Neuronal stem cell (in vitro differentiated cells): ENCODE data around the gene ETV6.

Source experiments
- DNase-seq: peaks from one replicate; pipeline ENCODE4 v3.0.0-alpha.2; 2013; ENCODE audit warnings: low spot score
- H2AFZ ChIP-seq: one replicate; pipeline ENCODE4 v1.6.1; 2013; ENCODE audit warnings: mild to moderate bottlenecking, low read length, inconsistent platforms
- H2AK5ac ChIP-seq: 2 replicates; pipeline ENCODE4 v1.6.1; 2013; ENCODE audit warnings: low read depth, mild to moderate bottlenecking, inconsistent platforms, low read length, moderate library complexity, mixed read lengths
- H2BK120ac ChIP-seq: 2 replicates; pipeline ENCODE4 v1.6.1; 2013; ENCODE audit warnings: low read depth, mild to moderate bottlenecking, inconsistent platforms, low read length, moderate library complexity, mixed read lengths
- H2BK12ac ChIP-seq: one replicate; pipeline ENCODE4 v1.6.1; 2013; ENCODE audit warnings: low read length, inconsistent platforms
- H2BK15ac ChIP-seq: 2 replicates; pipeline ENCODE4 v1.6.1; 2013; ENCODE audit warnings: mild to moderate bottlenecking, low read length, inconsistent platforms, mixed read lengths
- H2BK5ac ChIP-seq: one replicate; pipeline ENCODE4 v1.6.1; 2013; ENCODE audit warnings: inconsistent platforms, mild to moderate bottlenecking, low read length, moderate library complexity
- H3K14ac ChIP-seq: one replicate; pipeline ENCODE4 v1.6.1; 2013; ENCODE audit warnings: low read length, inconsistent platforms
- H3K18ac ChIP-seq: 2 replicates; pipeline ENCODE4 v1.6.1; 2013; ENCODE audit warnings: low read length, inconsistent platforms
- H3K23ac ChIP-seq: 2 replicates; pipeline ENCODE4 v1.6.1; 2013; ENCODE audit warnings: low read depth, mild to moderate bottlenecking, mixed read lengths, low read length, inconsistent platforms; ENCODE audit not compliant: poor library complexity
- H3K27ac ChIP-seq: replicated peaks from 3 replicates; pipeline ENCODE4 v1.5.1; 2013; ENCODE audit warnings: low read length, inconsistent platforms
- H3K27me3 ChIP-seq, 3 experiments: 2 replicates each; pipeline ENCODE4 v1.6.1; 2013; ENCODE audit warnings: low read length in 3 of 3, mild to moderate bottlenecking in 2 of 3, inconsistent platforms in 1 of 3, low read depth in 1 of 3, mixed read lengths in 1 of 3, moderate library complexity in 1 of 3; ENCODE audit not compliant: control insufficient read depth in 3 of 3, insufficient read depth in 3 of 3
- H3K36me3 ChIP-seq, 2 donors: replicated peaks in 1 of 2; 2 replicates each; pipeline ENCODE4 v1.6.1; 2013; ENCODE audit warnings: low read length in 2 of 2; ENCODE audit not compliant: control insufficient read depth in 2 of 2, insufficient read depth in 2 of 2
- H3K4ac ChIP-seq: 2 replicates; pipeline ENCODE4 v1.6.1; 2013; ENCODE audit warnings: inconsistent platforms, mild to moderate bottlenecking, low read length, moderate library complexity
- H3K4me1 ChIP-seq, 2 donors: 1 replicate in 1 of 2; 2 replicates in 1 of 2; pipeline ENCODE4 v1.6.1; 2013; ENCODE audit warnings: low read length in 2 of 2, low read depth in 1 of 2; ENCODE audit not compliant: control insufficient read depth in 2 of 2, insufficient read depth in 1 of 2
- H3K4me2 ChIP-seq: one replicate; pipeline ENCODE4 v1.6.1; 2013; ENCODE audit warnings: mild to moderate bottlenecking, low read length, inconsistent platforms; ENCODE audit not compliant: insufficient read depth, poor library complexity, severe bottlenecking
- H3K4me3 ChIP-seq, 2 donors: 2 replicates each; pipeline ENCODE4 v1.5.1; 2013; ENCODE audit warnings: low read length in 2 of 2, mild to moderate bottlenecking in 2 of 2, inconsistent platforms in 1 of 2, moderate library complexity in 1 of 2
- H3K79me1 ChIP-seq: one replicate; pipeline ENCODE4 v1.6.1; 2013; ENCODE audit warnings: low read depth, mild to moderate bottlenecking, inconsistent platforms, low read length, moderate library complexity
- H3K9ac ChIP-seq: one replicate; pipeline ENCODE4 v1.6.1; 2013; ENCODE audit warnings: mild to moderate bottlenecking, low read depth, low read length, inconsistent platforms; ENCODE audit not compliant: poor library complexity
- H3K9me3 ChIP-seq, 2 donors: replicated peaks in 1 of 2; 2 replicates each; pipeline versions ENCODE3 to v1.6.1; 2013; ENCODE audit warnings: low read length in 2 of 2, mild to moderate bottlenecking in 2 of 2, inconsistent platforms in 1 of 2, low read depth in 1 of 2, mixed read lengths in 1 of 2, moderate library complexity in 1 of 2; ENCODE audit not compliant: control insufficient read depth in 2 of 2, insufficient read depth in 1 of 2
- H4K8ac ChIP-seq: one replicate; pipeline ENCODE4 v1.6.1; 2013; ENCODE audit warnings: low read depth, mild to moderate bottlenecking, inconsistent platforms, low read length, moderate library complexity
- H4K91ac ChIP-seq: one replicate; pipeline ENCODE4 v1.6.1; 2013; ENCODE audit warnings: low read length, low read depth, mild to moderate bottlenecking, inconsistent platforms; ENCODE audit not compliant: poor library complexity
- WGBS, 2 donors: extraction: QIAGEN DNeasy Blood & Tissue Kit; methylation state at CpG; one replicate each; pipeline ENCODE4 v1.1.7; 2013; ENCODE audit warnings: missing lambda C conversion rate in 2 of 2, mixed read lengths in 1 of 2; ENCODE audit not compliant: insufficient read length in 2 of 2, insufficient replicate concordance in 1 of 2; ENCODE audit errors: extremely low coverage in 2 of 2; 5-methylcytosine and 5-hydroxymethylcytosine counted together

The ETV6 gene

GRCh38 chr12:11763760-11764520, 114.5 kb downstream of the ETV6 start:
- Histone ChIP-seq H3K9ac (no peak overlapping the region), H3K4me3 (no peak overlapping the region), H4K91ac (no peak overlapping the region), H3K36me3 (peaks cover 0 to 6% of the 10 kb centered on the region in 2 donors), H3K23ac (no peak overlapping the region), H2BK120ac (no peak overlapping the region), H3K27ac (no peak overlapping the region), H2AK5ac (no peak overlapping the region), H3K18ac (no peak overlapping the region), H3K27me3 (no peaks in the 10 kb centered on the region), H3K14ac (no peak overlapping the region), H3K4me1 (peaks cover 10 to 13% of the 10 kb centered on the region in 2 donors), H2BK5ac (no peak overlapping the region), H3K4me2 (no peak overlapping the region), H2AFZ (no peak overlapping the region), H2BK15ac (no peak overlapping the region), H3K4ac (no peak overlapping the region), H3K79me1 (no peaks in the 10 kb centered on the region), H4K8ac (no peak overlapping the region), H2BK12ac (no peak overlapping the region), H3K9me3 (no peaks in the 10 kb centered on the region)
- WGBS, 2 donors, result no CpG with 5 or more reads among the region's 7 CpGs
- no peak for DNase-seq

DNA sequence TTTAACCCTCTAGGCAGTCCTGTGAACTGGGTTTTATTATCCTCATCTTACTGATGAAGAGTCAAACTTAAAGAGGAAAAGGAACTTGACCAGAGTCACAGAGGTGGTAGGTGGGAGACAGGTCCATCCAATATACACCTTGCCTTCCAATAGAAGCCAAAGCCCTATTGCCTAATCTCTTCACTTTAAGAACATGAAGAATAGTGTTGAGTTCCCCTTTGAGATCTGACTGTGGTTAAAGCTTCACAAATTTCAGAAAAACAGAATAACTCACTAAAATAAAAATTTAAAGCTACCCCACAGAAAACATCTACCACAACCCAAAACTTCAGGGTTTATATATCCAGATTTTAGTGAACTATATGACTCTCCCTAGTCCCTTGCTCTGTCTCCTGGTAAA, 115.4 kb downstream of the ETV6 start:
- no peak for DNase-seq
- Histone ChIP-seq H2BK120ac (no peak overlapping the region), H3K36me3 (peaks cover 0 to under 1% of the 10 kb centered on the region in 2 donors), H3K27ac (no peak overlapping the region), H3K4ac (no peak overlapping the region), H2AK5ac (no peak overlapping the region), H3K27me3 (no peaks in the 10 kb centered on the region), H3K18ac (no peak overlapping the region), H3K14ac (no peak overlapping the region), H3K4me3 (no peak overlapping the region), H2BK15ac (no peak overlapping the region), H2BK5ac (no peak overlapping the region), H3K4me2 (no peak overlapping the region), H2AFZ (no peak overlapping the region), H4K8ac (no peak overlapping the region), H3K4me1 (peaks cover 10% of the 10 kb centered on the region in 2 donors), H4K91ac (no peak overlapping the region), H3K9me3 (no peaks in the 10 kb centered on the region), H3K9ac (no peak overlapping the region), H3K79me1 (no peaks in the 10 kb centered on the region), H3K23ac (no peak overlapping the region), H2BK12ac (no peak overlapping the region)

- Histone ChIP-seq H2BK120ac (no peak overlapping the region), H3K14ac (no peak overlapping the region), H3K23ac (no peak overlapping the region), H3K4me1 (peaks cover 10% of the 10 kb centered on the region in 2 donors), H3K79me1 (no peaks in the 10 kb centered on the region), H4K8ac (no peak overlapping the region), H3K27ac (no peak overlapping the region), H3K4ac (no peak overlapping the region), H2BK5ac (no peak overlapping the region), H3K9me3 (no peaks in the 10 kb centered on the region), H3K27me3 (no peaks in the 10 kb centered on the region), H3K9ac (no peak overlapping the region), H2BK15ac (no peak overlapping the region), H2BK12ac (no peak overlapping the region), H4K91ac (no peak overlapping the region), H3K4me3 (no peak overlapping the region), H3K36me3 (peaks cover 0 to 5% of the 10 kb centered on the region in 2 donors), H3K4me2 (no peak overlapping the region), H3K18ac (no peak overlapping the region), H2AK5ac (no peak overlapping the region), H2AFZ (no peak overlapping the region)
- no CpG with 5 or more reads among the region's 2 CpGs for WGBS, 2 donors
- DNase-seq, result no peak
These were observed 115.9 kb downstream of the ETV6 start for GRCh38 chr12:11765421-11765816.

DNA sequence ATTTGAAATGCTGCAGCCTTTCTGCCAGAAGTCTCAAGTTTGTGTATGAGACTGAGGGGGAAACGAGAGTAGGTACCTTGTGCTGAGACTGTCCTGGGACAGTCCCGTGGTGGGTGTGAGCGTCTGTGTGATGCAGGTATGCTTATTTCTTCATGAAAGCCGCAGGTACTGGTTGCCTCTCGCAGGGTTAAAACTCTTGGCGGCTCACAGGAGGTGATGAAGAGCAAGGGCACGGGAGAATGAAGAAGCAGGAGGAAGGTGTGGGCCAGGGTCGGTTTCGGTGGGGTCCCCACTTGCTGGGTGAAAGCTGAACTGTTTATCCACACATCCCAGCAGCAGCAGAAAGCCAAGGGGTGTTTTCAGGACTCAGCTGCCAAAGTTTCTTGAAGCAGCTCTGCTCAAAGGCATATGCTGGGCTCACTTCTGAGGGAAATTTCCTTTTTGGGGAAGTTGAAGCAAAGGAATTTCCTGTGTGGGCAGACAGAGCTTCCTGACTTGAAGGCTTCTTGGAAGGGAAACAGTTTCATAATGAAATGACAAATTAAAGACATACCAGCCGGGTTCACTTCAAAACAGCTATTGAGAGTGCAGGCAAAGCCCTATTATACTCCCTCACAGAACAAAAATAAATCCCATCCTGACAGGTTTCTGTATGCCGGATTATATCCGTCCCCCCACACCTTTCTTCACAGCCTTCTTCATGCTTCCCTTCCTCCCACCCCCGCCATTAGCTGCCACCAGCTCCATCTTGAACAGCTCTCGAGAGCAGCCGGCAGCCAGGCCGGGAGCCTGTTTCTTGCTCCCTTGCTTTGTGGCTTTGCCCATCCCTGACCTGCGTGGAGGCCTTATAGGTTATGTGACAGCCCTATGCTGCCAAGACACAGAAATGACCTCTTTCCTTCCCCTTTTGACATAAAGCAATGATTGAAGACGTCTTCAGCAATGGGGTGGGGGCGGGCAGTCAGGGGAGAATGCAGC, 116.6 kb downstream of the ETV6 start:
- Histone ChIP-seq H2BK12ac (no peak overlapping the region), H3K79me1 (no peaks in the 10 kb centered on the region), H3K36me3 (peaks cover 0 to 5% of the 10 kb centered on the region in 2 donors), H3K27me3 (no peaks in the 10 kb centered on the region), H4K8ac (no peak overlapping the region), H4K91ac (no peak overlapping the region), H3K14ac (peak overlapping the region; percentile 72), H3K4me1 (peaks cover 10 to 13% of the 10 kb centered on the region in 2 donors), H2BK15ac (no peak overlapping the region), H2BK5ac (no peak overlapping the region), H3K4ac (no peak overlapping the region), H3K9me3 (no peaks in the 10 kb centered on the region), H3K4me2 (no peak overlapping the region), H2AK5ac (peak overlapping the region; percentile 29), H2AFZ (no peak overlapping the region), H3K9ac (peak overlapping the region; percentile 4), H3K23ac (no peak overlapping the region), H2BK120ac (no peak overlapping the region), H3K4me3 (no peak overlapping the region), H3K18ac (peak overlapping the region; percentile 63), H3K27ac (peak overlapping the region; percentile 29)
- no peak for DNase-seq
- WGBS, 2 donors, result no CpG with 5 or more reads among the region's 19 CpGs
